ENCODE data around the gene IFT80.

- TF ChIP-seq GATA2 (IDR thresholded peaks at IDR 0.05; ENCODE audit: low read depth, low read length) = no peak
- no peak for TF ChIP-seq GATA3 (IDR thresholded peaks at IDR 0.05; ENCODE audit: low read depth, low read length)
Measured at GRCh38 chr3:160403028-160403545, 4.1 kb upstream of the IFT80 start.
